Pancreas (tissue), 10 donors: ENCODE data around the gene MOCOS. TPM values are rescaled to one million over a fixed set of nuclear protein-coding genes. Genes with fewer than 3 reads are reported as not detected.
A peak's percentile ranks its signal among the peaks of the same experiment; 100 is the strongest.

Experiments used
- ATAC-seq, 4 donors: fragments of 200-7000 bp; cut with Tn5 transposase; one replicate each; pipeline versions ENCODE4 v1.8.0 to v1.9.1; 2020; ENCODE audit warnings: mild to moderate bottlenecking in 4 of 4, moderate library complexity in 4 of 4
- DNase-seq, 6 donors: peaks; one replicate each; pipeline ENCODE4 v3.0.0-alpha.2; 2020
- FAIRE-seq: peaks from 2 replicates; lab custom pipeline; 2012; peaks lifted over from hg19 to GRCh38; lab: Jason Lieb, UNC
- H3K27ac ChIP-seq, 4 donors: fragments of 200-600 bp; sonication (generic); 1 replicate in 3 of 4; 2 replicates in 1 of 4; pipeline versions ENCODE4 v1.5.0 to v1.8.0; 2020
- H3K27me3 ChIP-seq, 4 donors: fragments of 200-600 bp; one replicate each; pipeline ENCODE4 v1.8.0; 2021
- H3K36me3 ChIP-seq, 3 donors: fragments of 200-600 bp; sonication (generic) in 1 of 3; one replicate each; pipeline versions ENCODE4 v1.5.0 to v1.8.0; 2020 to 2021
- H3K4me1 ChIP-seq, 3 donors: fragments of 200-600 bp; one replicate each; pipeline ENCODE4 v1.8.0; 2021
- H3K4me3 ChIP-seq, 4 donors: fragments of 200-600 bp; sonication (generic) in 2 of 4; one replicate each; pipeline versions ENCODE4 v1.5.0 to v1.8.0; 2020 to 2021
- H3K9me3 ChIP-seq, 4 donors: fragments of 200-600 bp; one replicate each; pipeline ENCODE4 v1.8.0; 2021
- CTCF ChIP-seq, 4 donors: fragments of 200-600 bp; sonication (generic) in 3 of 4; IDR thresholded peaks; one replicate each; pipeline versions ENCODE4 v1.5.0 to v1.8.0; 2021; ENCODE audit warnings: antibody characterized with exemption in 4 of 4
- WGBS, 2 donors: extraction: QIAGEN DNeasy Blood & Tissue Kit; methylation state at CpG; one replicate each; pipeline ENCODE4 v1.1.7; 2013; 5-methylcytosine and 5-hydroxymethylcytosine counted together
- intact Hi-C, 3 donors: fragments of 100-400 bp; cut with DNase I; formaldehyde crosslinking; loops; one replicate each; pipeline versions ENCODE4 v1.11.1 to v1.14.2; 2022
- polyA plus RNA-seq, 2 donors: library from polyadenylated mRNA; stranded (reverse); fragments of 200-250 nt; gene quantifications; one replicate each; pipeline ENCODE4 v1.2.3, GENCODE V29; 2013
- total RNA-seq, 6 donors: library from RNA; stranded (reverse); fragmentation: NEBNext Ultra II Directional in 4 of 6; extraction: Animal tissue kit (Norgen Biotek cat#: 25700) in 4 of 6; gene quantifications; one replicate each; pipeline versions ENCODE4 v1.2.1 to v1.2.4, GENCODE V29; 2021 to 2023
- donor health status: healthy with polysubstance abuse.
- donor health status: DM: no; HTN: no; CAD: no; lungs with moderate emphysema.
- donor health status: DM: no; HTN: no; CAD: no.
- donor health status: control.
- donor health status: control.
- donor health status: Bipolar disorder and iron deficiency.
- donor health status: DM: yes; HTN: yes; CAD: no.
- donor health status: DM: no; HTN: no; CAD: no.
- donor health status: DM: no; HTN: no; CAD: no.
- donor health status: DM: yes; HTN: yes; CAD: no.

Gene MOCOS
- total and polyA plus RNA-seq, 8 donors: 0.49 to 1.6 (median 0.92) TPM

DNA sequence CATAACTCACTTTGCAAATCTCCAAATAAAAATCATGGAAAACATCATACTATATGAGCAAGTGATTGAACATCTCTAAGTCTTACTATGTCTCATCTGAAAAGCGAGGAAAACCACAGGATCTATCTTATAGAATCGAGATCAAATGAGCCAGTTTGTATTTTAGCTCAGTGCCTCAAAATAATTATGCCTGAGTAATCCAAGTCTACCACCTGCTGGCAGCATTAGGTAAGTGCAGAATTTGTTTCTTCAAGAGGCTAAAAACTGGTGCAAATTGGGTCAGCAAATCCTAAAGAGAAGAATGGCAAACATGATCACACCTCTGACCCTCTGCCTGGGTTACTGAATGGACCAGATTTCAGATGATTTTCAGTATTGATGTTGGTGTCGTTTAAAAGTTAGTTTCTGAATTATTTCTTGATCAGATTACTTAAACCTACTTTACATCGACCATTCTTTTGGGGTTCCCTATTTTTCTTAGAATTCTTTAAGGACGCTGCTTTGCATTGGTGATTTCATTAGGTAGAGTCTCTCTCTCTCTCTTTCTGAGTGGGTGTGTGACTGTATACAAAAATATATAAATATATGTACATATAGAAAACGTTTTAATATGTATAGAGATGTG lies 97.5 kb downstream of the MOCOS start:
- FAIRE-seq: peak; percentile 92
- 24 to 25% methylated on average over 6 of the region's 6 CpGs for WGBS, 2 donors
- Histone ChIP-seq H3K36me3 (no peaks in the 10 kb centered on the region), H3K27ac (no peak overlapping the region), H3K4me3 (no peak overlapping the region), H3K4me1 (no peaks in the 10 kb centered on the region), H3K27me3 (no peaks in the 10 kb centered on the region), H3K9me3 (no peaks in the 10 kb centered on the region)
- intact Hi-C loops: loop anchor here in 2 of 3 donors (5.0 to 10.0 kb wide), 6 partner anchors 190 to 530 kb away; no protein-coding TSS in a partner anchor
- TF ChIP-seq CTCF (IDR thresholded peaks at IDR 0.05): peak; percentile 70 to 78 (median 74)
- peak in 3 of 4 donors; percentile 75 to 86 (median 82) for ATAC-seq
- DNase-seq: peak in 2 of 6 donors; percentile 19 to 50

DNA sequence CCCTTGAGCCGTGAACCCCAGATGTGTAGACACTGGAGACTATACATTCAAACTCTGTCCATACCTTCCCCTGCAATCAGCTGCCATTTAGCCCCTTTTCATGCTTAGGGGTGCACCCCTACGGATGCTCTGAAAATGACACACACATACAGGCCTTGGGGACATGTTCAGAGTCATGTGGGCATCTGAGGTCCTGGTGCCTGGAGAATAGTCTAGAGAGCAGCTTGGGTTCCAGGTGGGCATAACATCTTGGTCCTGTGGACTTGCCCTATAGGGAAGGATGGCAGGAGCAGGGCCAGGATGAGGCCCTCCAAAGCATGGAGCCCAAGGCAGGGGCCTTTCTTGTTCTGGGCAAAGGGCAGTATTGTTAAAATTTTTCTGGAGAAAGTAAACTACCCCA lies 100.4 kb downstream of the MOCOS start:
- Histone ChIP-seq H3K4me3 (no peak overlapping the region), H3K36me3 (no peaks in the 10 kb centered on the region), H3K4me1 (no peaks in the 10 kb centered on the region), H3K27ac (no peak overlapping the region), H3K9me3 (no peaks in the 10 kb centered on the region), H3K27me3 (no peaks in the 10 kb centered on the region)
- ATAC-seq (no peak), FAIRE-seq (no peak), DNase-seq (no peak)
- intact Hi-C loops: loop anchor here in 2 of 3 donors (5.0 to 10.0 kb wide), 5 partner anchors 193 to 533 kb away; no protein-coding TSS in a partner anchor
- no peak for TF ChIP-seq CTCF (IDR thresholded peaks at IDR 0.05)
- 79 to 85% methylated on average over 2 of the region's 2 CpGs for WGBS, 2 donors

- ATAC-seq: no peak
- no peaks in the 10 kb centered on the region for H3K36me3 ChIP-seq
- no peak overlapping the region for H3K4me3 ChIP-seq
- TF ChIP-seq CTCF (IDR thresholded peaks at IDR 0.05): no peak
- intact Hi-C loops: loop anchor here in 2 of 3 donors (5.0 to 10.0 kb wide), 5 partner anchors 194 to 534 kb away; no protein-coding TSS in a partner anchor
- H3K9me3 ChIP-seq: no peaks in the 10 kb centered on the region
- no peak for FAIRE-seq
- no peak overlapping the region for H3K27ac ChIP-seq
- no peaks in the 10 kb centered on the region for H3K27me3 ChIP-seq
- H3K4me1 ChIP-seq: no peaks in the 10 kb centered on the region
- no peak for DNase-seq
Observed at GRCh38 chr18:36288689-36289088, 101.4 kb downstream of the MOCOS start.

DNA sequence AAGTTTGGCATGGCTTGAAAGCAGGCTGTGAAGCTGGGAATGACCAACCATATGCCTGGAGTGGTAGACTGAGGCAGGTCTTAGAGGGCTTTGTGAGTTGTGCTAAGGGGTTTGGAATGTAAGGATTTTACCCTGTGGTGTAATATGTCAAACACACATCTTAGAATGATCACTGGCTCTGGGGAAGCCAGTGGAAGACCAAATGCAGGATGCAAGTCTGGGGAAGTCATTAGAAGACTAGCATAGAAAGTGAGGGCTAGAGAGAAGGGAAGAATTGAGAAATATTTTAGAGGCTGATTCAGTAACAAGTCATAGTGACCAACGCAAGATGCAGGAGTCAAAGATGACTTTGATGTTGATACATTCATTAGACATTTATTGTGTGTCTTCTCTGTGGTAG lies 106.7 kb downstream of the MOCOS start:
- no peak for FAIRE-seq
- intact Hi-C loops: no loop called here
- no peak for DNase-seq
- Histone ChIP-seq H3K27me3 (no peaks in the 10 kb centered on the region), H3K4me1 (peaks cover 0 to 4% (median 0%) of the 10 kb centered on the region in 3 donors), H3K9me3 (no peaks in the 10 kb centered on the region), H3K27ac (no peak overlapping the region), H3K36me3 (no peaks in the 10 kb centered on the region), H3K4me3 (no peak overlapping the region)
- 59 to 61% methylated on average over 1 of the region's 1 CpG for WGBS, 2 donors
- TF ChIP-seq CTCF (IDR thresholded peaks at IDR 0.05): no peak
- ATAC-seq: no peak

DNA sequence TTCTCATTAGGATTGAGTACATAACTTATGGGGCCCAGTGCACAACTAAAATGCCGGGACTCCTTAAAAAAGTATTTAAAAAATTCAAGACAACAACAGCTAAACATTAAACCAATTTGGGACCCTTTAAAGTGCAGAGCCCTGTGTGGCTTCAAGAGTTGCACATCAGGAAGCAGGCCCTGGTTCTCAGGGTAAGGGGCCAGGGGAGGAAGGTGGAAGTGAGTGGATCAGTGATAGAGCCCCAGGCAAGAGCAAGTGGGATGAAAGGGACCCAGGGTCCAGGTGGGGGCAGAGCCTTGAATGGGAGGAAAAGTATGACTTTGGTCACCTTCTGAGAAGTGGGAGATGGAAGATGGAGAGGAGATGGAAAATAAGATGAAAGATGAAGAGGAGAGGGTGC lies 107.9 kb downstream of the MOCOS start:
- Histone ChIP-seq H3K9me3 (no peaks in the 10 kb centered on the region), H3K4me1 (peaks cover 0 to 4% (median 0%) of the 10 kb centered on the region in 3 donors), H3K27ac (no peak overlapping the region), H3K27me3 (no peaks in the 10 kb centered on the region), H3K4me3 (no peak overlapping the region), H3K36me3 (no peaks in the 10 kb centered on the region)
- FAIRE-seq (no peak), DNase-seq (no peak), ATAC-seq (no peak)
- 92 to 97% methylated on average over 1 of the region's 1 CpG for WGBS, 2 donors
- intact Hi-C loops: no loop called here
- no peak for TF ChIP-seq CTCF (IDR thresholded peaks at IDR 0.05)
